ENCODE data around the gene HSPA14. TPM values are rescaled to one million over a fixed set of nuclear protein-coding genes. Genes with fewer than 3 reads are reported as not detected.

HSPA14 gene
- total and polyA plus RNA-seq, 10 of the 15 experiments (the other 5 are each of a cell fraction or from before 2014, with no cell fraction given) = 26.6 to 56.1 (median 34.3) TPM

- ChIA-PET POLR2A (no interaction called here), SMC1A (ENCODE audit: uncharacterized antibody, unreplicated experiment) (no interaction called here), RAD21 (ENCODE audit: unreplicated experiment) (no interaction called here), CTCF (no interaction called here)
- intact Hi-C loops (cut with micrococcal nuclease; ENCODE audit: unreplicated experiment) = no loop called here
- DNase-seq (ENCODE audit: low read depth, low spot score) (no peak), FAIRE-seq (no peak), ATAC-seq (no peak)
- H3K79me2 ChIP-seq (ENCODE audit: control insufficient read depth, insufficient read depth, low read length) = no peaks in the 10 kb centered on the region
- no peak overlapping the region for H3K4me3 ChIP-seq
- 0 out of 2 replicates have a peak, but pooled peaks cover 5% of the 10 kb centered on the region for H3K4me1 ChIP-seq (ENCODE audit: control insufficient read depth, insufficient read depth, low read length)
- BruUV-seq (replicated peaks) = no TSS peak
- TF ChIP-seq NR2C1 (IDR thresholded peaks at IDR 0.05) (no peak), ZNF622 (IDR thresholded peaks at IDR 0.05) (no peak), ZNF207 (IDR thresholded peaks at IDR 0.05; ENCODE audit: borderline replicate concordance) (no peak), SMARCA5 (IDR thresholded peaks at IDR 0.05) (no peak), NFYB (IDR thresholded peaks at IDR 0.05; ENCODE audit: insufficient read depth, low read depth, low read length) (no peak), IKZF1 (conservative IDR thresholded peaks at IDR 0.05) (no peak), ESRRA (IDR thresholded peaks at IDR 0.05; ENCODE audit: low read length) (no peak), EZH2 (IDR thresholded peaks at IDR 0.05; ENCODE audit: borderline replicate concordance, control insufficient read depth, low read depth, low read length) (no peak), NR2F1 (conservative IDR thresholded peaks at IDR 0.05) (no peak)
- TF ChIP-seq, protein P1, sequence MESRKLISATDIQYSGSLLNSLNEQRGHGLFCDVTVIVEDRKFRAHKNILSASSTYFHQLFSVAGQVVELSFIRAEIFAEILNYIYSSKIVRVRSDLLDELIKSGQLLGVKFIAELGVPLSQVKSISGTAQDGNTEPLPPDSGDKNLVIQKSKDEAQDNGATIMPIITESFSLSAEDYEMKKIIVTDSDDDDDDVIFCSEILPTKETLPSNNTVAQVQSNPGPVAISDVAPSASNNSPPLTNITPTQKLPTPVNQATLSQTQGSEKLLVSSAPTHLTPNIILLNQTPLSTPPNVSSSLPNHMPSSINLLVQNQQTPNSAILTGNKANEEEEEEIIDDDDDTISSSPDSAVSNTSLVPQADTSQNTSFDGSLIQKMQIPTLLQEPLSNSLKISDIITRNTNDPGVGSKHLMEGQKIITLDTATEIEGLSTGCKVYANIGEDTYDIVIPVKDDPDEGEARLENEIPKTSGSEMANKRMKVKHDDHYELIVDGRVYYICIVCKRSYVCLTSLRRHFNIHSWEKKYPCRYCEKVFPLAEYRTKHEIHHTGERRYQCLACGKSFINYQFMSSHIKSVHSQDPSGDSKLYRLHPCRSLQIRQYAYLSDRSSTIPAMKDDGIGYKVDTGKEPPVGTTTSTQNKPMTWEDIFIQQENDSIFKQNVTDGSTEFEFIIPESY (IDR thresholded peaks at IDR 0.05) = no peak
- TF ChIP-seq, protein P2, sequence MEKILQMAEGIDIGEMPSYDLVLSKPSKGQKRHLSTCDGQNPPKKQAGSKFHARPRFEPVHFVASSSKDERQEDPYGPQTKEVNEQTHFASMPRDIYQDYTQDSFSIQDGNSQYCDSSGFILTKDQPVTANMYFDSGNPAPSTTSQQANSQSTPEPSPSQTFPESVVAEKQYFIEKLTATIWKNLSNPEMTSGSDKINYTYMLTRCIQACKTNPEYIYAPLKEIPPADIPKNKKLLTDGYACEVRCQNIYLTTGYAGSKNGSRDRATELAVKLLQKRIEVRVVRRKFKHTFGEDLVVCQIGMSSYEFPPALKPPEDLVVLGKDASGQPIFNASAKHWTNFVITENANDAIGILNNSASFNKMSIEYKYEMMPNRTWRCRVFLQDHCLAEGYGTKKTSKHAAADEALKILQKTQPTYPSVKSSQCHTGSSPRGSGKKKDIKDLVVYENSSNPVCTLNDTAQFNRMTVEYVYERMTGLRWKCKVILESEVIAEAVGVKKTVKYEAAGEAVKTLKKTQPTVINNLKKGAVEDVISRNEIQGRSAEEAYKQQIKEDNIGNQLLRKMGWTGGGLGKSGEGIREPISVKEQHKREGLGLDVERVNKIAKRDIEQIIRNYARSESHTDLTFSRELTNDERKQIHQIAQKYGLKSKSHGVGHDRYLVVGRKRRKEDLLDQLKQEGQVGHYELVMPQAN (conservative IDR thresholded peaks at IDR 0.05) = no peak
- no peaks in the 10 kb centered on the region for H4K20me1 ChIP-seq (ENCODE audit: control insufficient read depth, insufficient read depth)
- WGBS (ENCODE audit: insufficient coverage, insufficient replicate concordance, low lambda C conversion rate, missing lambda C conversion rate) = 22% methylated on average over 5 of the region's 5 CpGs
- no peak overlapping the region for H3K4me2 ChIP-seq (ENCODE audit: control insufficient read depth, insufficient read depth)
- H3K9me3 ChIP-seq (replicated peaks; ENCODE audit: control insufficient read depth, insufficient read depth, low read length) = no peaks in the 10 kb centered on the region
- H2AFZ ChIP-seq (ENCODE audit: control insufficient read depth, low read depth, low read length) = no peak overlapping the region
- no peaks in the 10 kb centered on the region for H3K27me3 ChIP-seq (replicated peaks in 1 of 2; ENCODE audit: control insufficient read depth in 2 of 2, insufficient read depth in 2 of 2, low read length in 1 of 2)
- H3K36me3 ChIP-seq (ENCODE audit: control insufficient read depth in 2 of 2, insufficient read depth in 2 of 2, low read length in 1 of 2) = no peaks in the 10 kb centered on the region
- in situ Hi-C loops (cut with MboI) = no loop called here
- H3K9ac ChIP-seq (ENCODE audit: control insufficient read depth, insufficient read depth, low read length) = no peak overlapping the region
- H3K27ac ChIP-seq (ENCODE audit: control insufficient read depth, insufficient read depth) = no peak overlapping the region
Measured at GRCh38 chr10:14798636-14799035, 39.5 kb upstream of the HSPA14 start.

Measured in GM12878 (cell line).